Endothelial cell of umbilical vein (primary cell): ENCODE measurements around the gene FGFRL1. TPM values are rescaled to one million over a fixed set of nuclear protein-coding genes. Genes with fewer than 3 reads are reported as not detected.

ENCODE experiments used
- BruUV-seq: library from RNA; stranded (reverse); fragments of 400-500 nt; replicated peaks from 2 replicates; lab custom pipeline; 2021; lab: Mats Ljungman, UMichigan
- CTCF ChIA-PET: fragments of 300-600, 350-600 bp; sonication (Branson Sonifier 250); formaldehyde crosslinking; loops from one replicate; lab custom pipeline; 2021; ENCODE audit warnings: antibody characterized with exemption, inconsistent platforms; lab: Charles Lee
- POLR2A ChIA-PET: fragments of 300-600, 350-600 bp; sonication (Branson Sonifier 250); formaldehyde crosslinking; loops from one replicate; lab custom pipeline; 2021; ENCODE audit warnings: antibody characterized with exemption, inconsistent platforms; lab: Charles Lee
- DNase-seq: peaks from one replicate; pipeline ENCODE4 v3.0.0-alpha.2; 2011; ENCODE audit warnings: low read depth, low spot score
- FAIRE-seq: peaks from 2 replicates; lab custom pipeline; 2011; peaks lifted over from hg19 to GRCh38; lab: Jason Lieb, UNC
- H2AFZ ChIP-seq: 2 replicates; pipeline ENCODE4 v1.6.0; 2012; ENCODE audit warnings: low read depth, low read length, control low read depth, inconsistent platforms
- H3K27ac ChIP-seq: 2 replicates; pipeline ENCODE4 v1.5.1; 2011; ENCODE audit warnings: low read depth, mild to moderate bottlenecking, control low read depth, low read length, moderate library complexity; ENCODE audit not compliant: insufficient read depth
- H3K27me3 ChIP-seq, 2 experiments: 2 replicates each; pipeline versions ENCODE4 v1.6.0 to v1.6.1; 2011; ENCODE audit warnings: low read length in 2 of 2, mixed read lengths in 1 of 2; ENCODE audit not compliant: control insufficient read depth in 2 of 2, insufficient read depth in 2 of 2
- H3K36me3 ChIP-seq, 2 experiments: 2 replicates in 1 of 2; 3 replicates in 1 of 2; pipeline ENCODE4 v1.5.1; 2011; ENCODE audit warnings: low read length in 2 of 2, mild to moderate bottlenecking in 1 of 2, moderate library complexity in 1 of 2; ENCODE audit not compliant: control insufficient read depth in 2 of 2, insufficient read depth in 2 of 2; ENCODE audit errors: extremely low read depth in 1 of 2
- H3K4me1 ChIP-seq: 3 replicates; pipeline ENCODE4 v1.5.1; 2011; ENCODE audit warnings: mild to moderate bottlenecking, low read length; ENCODE audit not compliant: control insufficient read depth, insufficient read depth; ENCODE audit errors: extremely low read depth
- H3K4me2 ChIP-seq: 2 replicates; pipeline ENCODE4 v1.6.1; 2011; ENCODE audit warnings: low read length, control low read depth, mixed read lengths; ENCODE audit not compliant: insufficient read depth
- H3K4me3 ChIP-seq, 3 experiments: fragments of 200-600 bp in 1 of 3; sonication (generic), shearing (Covaris generic) in 1 of 3; replicated peaks in 1 of 3; 2 replicates each; pipeline ENCODE4 v1.5.1; 2011 to 2016; ENCODE audit warnings: control low read depth in 3 of 3, low read length in 3 of 3, mild to moderate bottlenecking in 2 of 3, inconsistent platforms in 1 of 3, low read depth in 1 of 3, moderate library complexity in 1 of 3; ENCODE audit not compliant: insufficient read depth in 1 of 3
- H3K79me2 ChIP-seq: 2 replicates; pipeline ENCODE4 v1.6.0; 2012; ENCODE audit warnings: low read length, inconsistent platforms; ENCODE audit not compliant: control insufficient read depth, insufficient read depth
- H3K9ac ChIP-seq: replicated peaks from 2 replicates; pipeline ENCODE3; 2011; ENCODE audit warnings: low read length, control low read depth; ENCODE audit not compliant: insufficient read depth; ENCODE audit errors: extremely low read depth
- H3K9me1 ChIP-seq: replicated peaks from 3 replicates; pipeline ENCODE4 v1.6.0; 2011; ENCODE audit warnings: mild to moderate bottlenecking, low read length; ENCODE audit not compliant: control insufficient read depth, insufficient read depth; ENCODE audit errors: extremely low read depth
- H3K9me3 ChIP-seq: replicated peaks from 2 replicates; pipeline ENCODE4 v1.5.1; 2012; ENCODE audit warnings: low read length, inconsistent platforms; ENCODE audit not compliant: control insufficient read depth, insufficient read depth
- H4K20me1 ChIP-seq: replicated peaks from 2 replicates; pipeline ENCODE3; 2011; ENCODE audit warnings: mild to moderate bottlenecking, low read length; ENCODE audit not compliant: control insufficient read depth, insufficient read depth; ENCODE audit errors: extremely low read depth
- CTCF ChIP-seq, 2 donors: IDR thresholded peaks; 1 replicate in 1 of 2; 2 replicates in 1 of 2; pipeline ENCODE4 v1.5.1; 2011; ENCODE audit warnings: low read length in 2 of 2, mild to moderate bottlenecking in 2 of 2, moderate library complexity in 2 of 2, control low read depth in 1 of 2, inconsistent platforms in 1 of 2, low read depth in 1 of 2; ENCODE audit not compliant: insufficient read depth in 1 of 2; ENCODE audit errors: extremely low read depth in 1 of 2
- EZH2 ChIP-seq: IDR thresholded peaks from 2 replicates; pipeline ENCODE4 v1.6.1; 2012; ENCODE audit warnings: borderline replicate concordance, low read depth, mild to moderate bottlenecking, moderate library complexity, low read length, inconsistent platforms; ENCODE audit not compliant: severe bottlenecking
- FOS ChIP-seq: IDR thresholded peaks from 2 replicates; pipeline ENCODE4 v1.6.1; 2011; ENCODE audit warnings: mild to moderate bottlenecking, low read length, moderate library complexity, borderline replicate concordance; ENCODE audit not compliant: insufficient read depth
- GATA2 ChIP-seq: IDR thresholded peaks from 2 replicates; pipeline ENCODE4 v1.7.0; 2011; ENCODE audit warnings: low read depth, mild to moderate bottlenecking, moderate library complexity, mixed read lengths, low read length; ENCODE audit not compliant: insufficient read length, insufficient read depth
- JUN ChIP-seq: IDR thresholded peaks from 2 replicates; pipeline ENCODE4 v1.6.1; 2011; ENCODE audit warnings: borderline replicate concordance, low read depth; ENCODE audit not compliant: insufficient read length, insufficient read depth
- MAX ChIP-seq: IDR thresholded peaks from 2 replicates; pipeline ENCODE4 v1.6.1; 2011; ENCODE audit not compliant: insufficient read depth, insufficient read length
- MYC ChIP-seq: IDR thresholded peaks from one replicate; pipeline ENCODE4 v1.6.1; 2011; ENCODE audit warnings: mild to moderate bottlenecking, low read depth, low read length
- POLR2A ChIP-seq: IDR thresholded peaks from 2 replicates; pipeline ENCODE4 v1.6.1; 2012; ENCODE audit warnings: low read depth, mild to moderate bottlenecking, control low read depth, low read length
- POLR2AphosphoS5 ChIP-seq: IDR thresholded peaks from 2 replicates; pipeline ENCODE4 v1.6.1; 2012; ENCODE audit warnings: low read depth, mild to moderate bottlenecking, control low read depth, low read length, moderate library complexity; ENCODE audit not compliant: insufficient read depth
- dilution Hi-C: fragments of 300-500 bp; cut with MboI; formaldehyde crosslinking; loops from one replicate; pipeline ENCODE4 v1.15.0; 2019; ENCODE audit warnings: low sequenced_read_pairs; ENCODE audit not compliant: extremely low pct_ligation_motif_present
- intact Hi-C: fragments of 100-400 bp; cut with micrococcal nuclease; formaldehyde crosslinking; loops from one replicate; pipeline ENCODE4 v1.10.0; 2022
- polyA plus RNA-seq, 4 experiments: library from polyadenylated mRNA; depleted of rRNA in 3 of 4; stranded (reverse) in 3 of 4; unstranded in 1 of 4; fragments of >200 nt; gene quantifications; 2 replicates each; pipeline versions ENCODE4 v1.2.1 to v1.2.3, GENCODE V29; 2011 to 2012; ENCODE audit warnings: missing spikeins in 1 of 4
- total RNA-seq: library from RNA; stranded (reverse); gene quantifications from 2 replicates; pipeline ENCODE4 v1.2.3, GENCODE V29; 2021

Gene FGFRL1
- total and polyA plus RNA-seq, 2 donors (not counting 3 experiments of a cell fraction or from before 2014, with no cell fraction given): 33.3 to 74.6 TPM

- no peak overlapping the region for H3K4me3 ChIP-seq
- POLR2A ChIA-PET: no interaction called here
- no peaks in the 10 kb centered on the region for H3K4me1 ChIP-seq
- no peak overlapping the region for H3K27ac ChIP-seq
- no TSS peak for BruUV-seq
- no peak for TF ChIP-seq CTCF (IDR thresholded peaks at IDR 0.05; ENCODE audit: extremely low read depth in 1 of 2, insufficient read depth in 1 of 2, low read depth in 1 of 2, low read length in 2 of 2)
- no peak for TF ChIP-seq MYC
- no peak for TF ChIP-seq JUN
- no peak for TF ChIP-seq EZH2
- TF ChIP-seq POLR2AphosphoS5: no peak
- no peak for TF ChIP-seq POLR2A
- no peak for DNase-seq
- intact Hi-C loops (no loop called here), dilution Hi-C loops (no loop called here)
- H3K79me2 ChIP-seq: no peaks in the 10 kb centered on the region
- no peaks in the 10 kb centered on the region for H4K20me1 ChIP-seq
- no peak overlapping the region for H3K4me2 ChIP-seq
- H3K9me1 ChIP-seq: no peaks in the 10 kb centered on the region
- H3K9ac ChIP-seq: no peak overlapping the region
- no peaks in the 10 kb centered on the region for H3K9me3 ChIP-seq
- H3K27me3 ChIP-seq: no peaks in the 10 kb centered on the region
- H3K36me3 ChIP-seq: peaks cover 0 to 15% of the 10 kb centered on the region in 2 experiments
- FAIRE-seq: no peak
- no peak overlapping the region for H2AFZ ChIP-seq
- CTCF ChIA-PET: interaction anchor here (1.4 kb wide), 1 partner anchor 10 kb away, joined by 3 read pairs; no protein-coding TSS in a partner anchor
Measured at GRCh38 chr4:1027219-1027914, 15.9 kb downstream of the FGFRL1 start.

GRCh38 chr4:1027915-1028238 is 16.5 kb downstream of the FGFRL1 start:
- Histone ChIP-seq H3K36me3 (peaks cover 0 to 15% of the 10 kb centered on the region in 2 experiments), H3K27ac (no peak overlapping the region), H2AFZ (no peak overlapping the region), H3K9me1 (no peaks in the 10 kb centered on the region), H3K9ac (no peak overlapping the region), H3K4me3 (no peak overlapping the region), H4K20me1 (no peaks in the 10 kb centered on the region), H3K79me2 (no peaks in the 10 kb centered on the region), H3K4me1 (no peaks in the 10 kb centered on the region), H3K27me3 (no peaks in the 10 kb centered on the region), H3K9me3 (no peaks in the 10 kb centered on the region), H3K4me2 (no peak overlapping the region)
- intact Hi-C loops: no loop called here
- FAIRE-seq (no peak), DNase-seq (no peak)
- dilution Hi-C loops: no loop called here
- no TSS peak for BruUV-seq
- peak; percentile 17 for TF ChIP-seq POLR2AphosphoS5
- TF ChIP-seq GATA2: no peak
- no peak for TF ChIP-seq MYC
- TF ChIP-seq MAX: no peak
- no peak for TF ChIP-seq JUN
- no peak for TF ChIP-seq FOS
- TF ChIP-seq EZH2: no peak
- TF ChIP-seq CTCF (IDR thresholded peaks at IDR 0.05; ENCODE audit: extremely low read depth in 1 of 2, insufficient read depth in 1 of 2, low read depth in 1 of 2, low read length in 2 of 2): no peak
- peak; percentile 17 for TF ChIP-seq POLR2A
- POLR2A ChIA-PET: no interaction called here
- CTCF ChIA-PET: no interaction called here
